GM03348 (cell line): ENCODE measurements around the gene C1orf174.
A peak's percentile ranks its signal among the peaks of the same experiment; 100 is the strongest.

Source experiments
- DNase-seq: peaks from one replicate; pipeline ENCODE4 v3.0.0; 2012; ENCODE audit warnings: low spot score

The C1orf174 gene

DNA sequence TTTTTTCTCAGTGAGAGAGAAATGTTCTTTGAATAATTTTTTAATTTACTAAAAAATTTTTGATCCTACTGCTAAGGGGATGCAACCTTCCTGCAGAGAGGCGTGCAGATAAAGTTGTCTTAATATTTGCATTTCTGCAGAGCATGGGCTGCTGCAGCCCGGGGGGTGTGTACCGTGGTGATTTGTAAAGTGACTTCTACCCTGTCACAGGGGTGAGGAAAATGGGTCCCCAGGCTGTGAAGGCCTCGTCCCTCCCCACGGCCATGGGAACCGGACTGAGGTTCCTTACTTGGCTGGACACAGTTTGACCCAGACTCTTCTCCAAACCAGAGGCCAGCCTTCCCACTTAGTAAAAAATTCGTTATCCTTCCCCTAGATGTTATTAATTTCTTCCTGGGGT, 9.5 kb upstream of the C1orf174 start:
- no peak for DNase-seq

DNA sequence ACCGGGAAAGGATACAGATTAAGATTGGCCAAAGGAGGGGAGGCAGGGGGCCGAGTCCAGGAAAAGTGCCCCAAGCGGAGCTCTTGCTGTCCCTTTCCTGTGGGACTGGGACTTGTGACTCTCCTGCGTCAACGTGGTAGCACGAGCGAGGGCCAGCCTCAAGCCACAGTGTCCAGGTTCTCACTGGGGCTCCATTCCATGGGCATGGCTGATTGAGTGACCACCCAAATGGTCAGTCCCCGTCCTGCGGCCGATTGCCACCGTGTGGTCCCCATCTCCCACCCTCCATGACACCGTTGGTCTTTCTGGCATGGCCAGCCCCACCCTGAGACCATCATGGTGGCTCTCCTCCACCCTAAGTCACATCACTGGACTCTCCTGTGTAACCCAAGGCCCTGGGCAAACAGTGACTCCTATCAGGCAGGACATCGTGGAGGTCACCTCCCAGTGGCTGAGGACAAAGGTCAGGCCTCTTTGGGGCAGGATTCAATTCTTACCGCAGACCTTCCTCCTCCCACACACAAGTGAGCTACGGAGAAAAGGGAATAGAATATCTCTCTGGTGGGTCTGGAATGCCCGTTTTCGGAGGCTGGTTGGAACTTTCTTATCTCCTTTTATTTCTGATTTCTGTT, 8.9 kb upstream of the C1orf174 start:
- DNase-seq: no peak

DNA sequence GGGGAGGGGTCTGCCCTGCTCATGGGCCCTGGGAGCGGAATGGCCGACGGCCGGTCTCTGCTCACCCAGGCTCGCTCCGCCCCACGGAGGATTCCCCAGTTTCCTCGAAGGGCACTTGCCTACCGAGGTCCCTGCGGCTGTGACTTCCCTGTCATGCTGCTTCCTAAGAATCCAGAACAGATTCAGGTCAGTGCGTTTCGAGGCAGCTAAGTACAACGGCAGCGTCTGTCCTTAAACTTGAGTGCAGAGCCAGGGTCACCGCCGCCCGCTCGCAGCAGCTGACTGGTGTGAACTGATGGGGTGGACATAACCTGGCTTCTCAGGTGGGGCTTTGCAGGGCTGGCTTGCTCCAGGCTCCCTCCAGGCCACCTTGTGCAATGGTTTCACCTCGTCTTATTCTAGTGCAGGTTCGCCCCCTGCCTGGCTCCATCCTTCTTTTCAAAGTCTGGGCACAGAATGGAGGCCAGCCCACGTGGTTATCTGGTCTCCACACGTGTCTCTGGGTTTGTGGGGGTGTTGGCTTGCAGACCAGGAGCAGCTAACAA, 7.6 kb upstream of the C1orf174 start:
- DNase-seq: no peak

DNA sequence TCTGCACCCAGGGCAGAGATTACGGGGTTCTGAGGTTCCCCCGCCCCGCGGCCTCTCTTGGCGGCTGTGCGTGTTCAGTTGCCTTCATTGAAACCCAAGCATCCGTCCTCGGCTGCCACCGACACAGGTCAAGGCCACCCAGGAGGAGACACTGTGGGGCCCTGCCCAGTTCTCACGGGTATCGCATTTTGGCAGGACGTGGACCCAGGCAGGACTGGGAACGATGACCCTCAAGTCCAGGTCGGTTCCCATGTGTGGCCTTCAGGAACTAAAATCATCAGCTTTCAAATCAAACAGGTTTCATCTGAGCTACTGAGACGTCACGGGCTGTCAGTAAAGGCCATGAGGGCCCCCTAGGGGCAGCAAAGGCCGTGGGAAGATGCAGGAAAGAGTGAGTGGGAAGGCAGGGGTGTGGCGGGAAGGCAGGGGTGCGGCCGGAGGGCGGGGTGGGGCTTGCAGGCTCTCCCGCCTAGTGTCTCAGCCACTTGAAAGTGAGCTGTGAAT, 7.0 kb upstream of the C1orf174 start:
- no peak for DNase-seq

DNA sequence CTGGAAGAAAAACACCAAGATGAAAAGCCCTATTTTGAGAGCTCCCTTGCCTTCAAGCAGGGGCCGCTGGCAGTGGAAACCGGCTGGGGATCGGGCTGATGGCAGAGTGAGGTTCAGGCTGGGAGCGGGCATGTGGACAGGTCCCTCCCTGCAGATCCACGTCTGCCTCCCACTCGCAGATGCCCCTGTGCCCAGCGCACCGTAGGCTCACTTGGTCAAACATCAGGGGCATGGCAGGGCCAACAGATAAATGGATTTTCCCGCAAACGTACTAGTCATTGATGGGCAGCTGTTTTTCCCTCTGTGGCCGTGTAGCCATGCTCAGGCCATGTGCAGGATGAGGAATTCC, 6.6 kb upstream of the C1orf174 start:
- DNase-seq: no peak

DNA sequence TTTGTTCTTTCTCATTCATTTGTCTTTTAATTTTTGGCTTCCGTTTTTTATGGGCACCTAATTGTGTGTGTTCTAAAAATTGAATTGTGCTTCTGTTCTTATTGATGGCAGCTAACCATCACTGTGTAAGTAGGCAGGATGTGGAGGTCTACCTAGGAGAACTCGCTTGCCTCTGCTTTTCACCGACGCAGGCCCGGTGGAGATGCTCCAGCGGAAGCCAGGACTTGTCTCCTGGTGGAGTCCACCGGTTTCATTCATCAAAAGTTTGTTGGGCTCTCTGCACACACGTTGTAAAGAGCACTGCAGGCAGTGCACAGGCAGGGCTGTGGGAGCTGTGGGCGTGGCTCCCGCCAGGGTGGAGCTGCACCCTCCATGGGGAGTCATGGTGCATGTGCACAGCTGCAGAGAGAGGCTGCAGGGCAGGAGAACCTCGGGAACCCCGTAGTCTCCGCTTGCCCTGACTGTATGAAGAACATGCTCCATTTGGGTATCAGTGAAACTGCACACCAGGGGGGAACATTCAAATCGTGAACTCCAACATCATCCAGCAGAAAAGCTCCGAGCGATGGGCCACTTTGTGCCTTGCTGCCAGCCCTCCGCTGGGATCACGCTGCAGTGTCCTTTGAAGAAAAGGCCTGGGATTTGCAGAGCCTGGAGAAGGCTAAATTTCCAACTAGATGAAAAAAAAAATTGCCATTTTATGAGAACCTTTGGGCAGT, 6.0 kb upstream of the C1orf174 start:
- DNase-seq: no peak

DNA sequence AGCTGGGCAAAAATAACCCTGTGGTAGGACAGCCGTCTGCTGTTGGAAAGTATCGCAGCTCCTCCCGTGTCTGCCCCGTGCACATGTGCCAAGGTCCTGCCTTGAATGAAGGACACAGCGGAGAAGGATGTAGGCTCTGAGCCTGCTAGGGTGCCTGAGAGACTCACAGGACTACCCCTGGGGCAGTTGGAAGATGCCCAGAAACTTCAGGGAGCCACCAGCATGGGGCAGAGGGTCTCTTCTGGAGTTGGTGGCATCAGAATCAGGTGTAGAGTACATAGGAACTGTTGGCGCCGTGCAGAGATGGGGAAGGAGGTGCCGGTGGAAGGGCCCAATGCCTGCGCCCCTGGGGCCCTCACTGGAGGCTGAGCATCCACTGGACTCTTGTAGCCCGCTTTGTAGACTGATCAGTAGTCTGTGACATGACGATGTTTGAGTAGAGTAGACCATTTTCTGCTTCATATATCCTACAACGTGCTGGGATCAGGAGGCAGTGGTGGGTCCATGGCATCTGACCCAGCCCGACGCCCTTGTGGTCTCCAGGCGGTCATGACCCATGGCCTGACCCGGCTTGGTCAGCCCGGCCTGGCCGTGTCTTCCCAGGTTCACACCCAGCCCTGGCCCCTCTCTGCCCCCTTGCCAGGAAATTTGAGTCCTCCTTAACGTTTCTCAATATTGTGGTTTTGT, 5.3 kb upstream of the C1orf174 start:
- DNase-seq: no peak

DNA sequence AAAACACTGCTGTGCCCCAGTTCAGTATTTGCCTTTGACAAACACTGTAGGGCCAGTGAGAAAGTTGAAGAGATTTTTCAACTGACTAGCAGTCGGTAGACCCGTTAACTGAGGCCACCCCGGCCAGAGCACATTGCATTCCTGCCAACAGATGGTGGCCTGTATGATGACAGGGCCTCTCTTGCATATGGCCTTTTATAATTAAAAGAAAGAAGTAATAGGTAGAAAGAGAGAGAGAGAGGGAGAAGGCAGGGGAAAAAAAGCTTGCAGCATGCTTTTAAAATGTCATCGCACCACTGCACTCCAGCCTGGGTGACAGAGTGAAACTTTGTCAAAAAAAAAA, 4.7 kb upstream of the C1orf174 start:
- DNase-seq: no peak

DNA sequence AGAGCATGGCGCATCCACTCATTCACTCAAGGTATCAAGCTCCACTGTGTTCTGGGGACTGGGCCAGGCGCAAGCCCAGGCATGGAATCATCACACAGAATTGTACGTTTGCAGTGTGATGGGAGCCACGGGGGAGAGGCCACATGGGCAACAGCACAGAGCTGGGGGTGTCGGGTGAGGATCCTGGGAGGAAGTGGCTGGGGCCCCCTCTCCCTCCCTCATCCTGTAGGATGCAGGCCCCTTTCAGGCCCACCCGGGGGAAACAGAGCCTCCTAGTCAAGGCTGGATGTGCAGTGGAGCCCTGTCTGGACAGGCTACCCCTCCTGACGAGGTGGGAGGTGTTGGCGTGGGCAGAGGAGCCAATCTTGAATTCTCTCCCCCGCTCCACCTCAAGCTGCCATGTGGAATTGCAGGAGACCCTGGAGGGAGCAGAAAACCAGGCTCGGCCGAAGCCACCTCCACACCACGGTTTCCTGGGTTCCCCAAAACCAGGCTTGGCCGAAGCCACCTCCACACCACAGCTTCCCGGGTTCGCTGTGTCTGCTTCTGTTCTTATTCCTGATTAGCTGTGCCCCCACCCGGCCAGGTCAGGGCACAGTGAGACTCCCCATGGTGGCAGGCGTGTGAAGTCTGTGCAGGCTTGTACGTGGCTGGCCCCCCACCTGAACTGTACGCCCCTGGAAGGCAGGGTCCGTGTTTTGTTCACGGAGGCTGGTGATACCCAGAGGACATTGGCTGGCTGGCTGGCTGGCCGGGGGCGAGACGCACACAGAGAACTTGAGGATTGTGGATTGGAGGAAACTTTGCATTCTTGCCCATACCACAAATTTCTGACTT, 4.2 kb upstream of the C1orf174 start:
- no peak for DNase-seq

DNA sequence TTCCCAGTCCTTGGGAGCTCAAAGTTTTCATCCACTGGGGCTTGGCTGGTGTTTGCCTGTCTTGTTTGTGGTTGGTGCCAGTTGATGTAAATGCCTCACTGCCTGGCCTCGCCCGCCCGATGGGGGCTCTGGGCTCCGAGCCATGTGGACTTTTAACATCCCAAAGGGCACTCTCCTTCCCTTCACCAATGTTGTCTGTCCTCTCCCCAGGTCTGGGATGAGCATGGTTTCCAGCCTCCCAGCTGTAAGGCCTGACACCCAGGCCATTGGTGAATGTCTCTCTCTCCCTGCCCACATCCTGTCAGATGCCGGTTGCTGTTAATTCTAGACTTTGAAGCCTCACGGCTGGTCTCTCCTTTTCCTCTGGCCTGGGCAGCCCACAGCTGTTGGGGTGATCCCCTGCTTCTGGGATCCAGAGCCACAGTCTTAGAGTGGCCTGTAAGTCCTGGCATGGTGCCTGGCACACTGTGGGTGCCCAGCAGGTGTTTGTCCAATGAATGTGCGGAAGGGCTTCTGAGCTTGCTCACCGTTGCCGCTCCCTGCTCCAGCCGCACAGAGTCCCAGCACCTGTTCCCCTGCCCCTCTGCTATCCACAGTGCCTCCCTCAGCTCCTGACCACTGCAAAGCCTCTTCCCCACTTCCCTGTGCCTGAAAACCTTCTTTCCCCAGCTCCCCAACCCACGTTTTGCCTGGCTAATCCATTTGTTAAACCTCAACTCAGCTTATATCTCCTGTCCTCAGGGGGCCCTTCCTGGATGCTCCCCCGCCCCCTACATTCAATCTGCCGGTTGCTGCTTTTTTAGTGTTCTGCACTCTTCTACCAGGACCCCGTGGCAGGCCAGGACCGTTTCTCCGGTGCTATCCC, 3.3 kb upstream of the C1orf174 start:
- no peak for DNase-seq

DNA sequence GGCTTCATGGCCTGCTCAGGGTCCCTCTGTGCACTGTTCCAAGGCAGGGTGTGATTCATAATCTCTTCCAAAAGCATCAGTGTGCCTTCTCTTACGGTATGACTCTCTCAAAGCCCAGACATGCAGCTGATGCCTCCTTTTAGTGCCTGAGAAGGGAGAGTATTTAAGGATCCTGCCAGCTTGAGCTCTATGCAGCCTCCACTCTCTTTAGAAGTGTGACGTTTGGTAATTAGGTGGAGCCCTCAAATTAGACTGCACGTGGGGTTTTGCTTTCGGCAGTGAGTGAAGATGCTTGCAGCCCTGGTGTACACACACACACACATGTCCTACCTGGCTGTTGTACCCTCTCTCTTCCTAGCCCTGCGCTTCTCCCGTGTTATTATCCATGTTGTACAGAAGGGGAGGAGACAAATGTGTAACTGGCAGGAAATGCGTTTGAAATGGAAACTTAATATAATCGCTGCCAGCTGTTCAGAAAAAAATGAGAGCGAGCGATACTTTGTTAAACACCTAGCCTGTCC, 2.6 kb upstream of the C1orf174 start:
- no peak for DNase-seq

DNA sequence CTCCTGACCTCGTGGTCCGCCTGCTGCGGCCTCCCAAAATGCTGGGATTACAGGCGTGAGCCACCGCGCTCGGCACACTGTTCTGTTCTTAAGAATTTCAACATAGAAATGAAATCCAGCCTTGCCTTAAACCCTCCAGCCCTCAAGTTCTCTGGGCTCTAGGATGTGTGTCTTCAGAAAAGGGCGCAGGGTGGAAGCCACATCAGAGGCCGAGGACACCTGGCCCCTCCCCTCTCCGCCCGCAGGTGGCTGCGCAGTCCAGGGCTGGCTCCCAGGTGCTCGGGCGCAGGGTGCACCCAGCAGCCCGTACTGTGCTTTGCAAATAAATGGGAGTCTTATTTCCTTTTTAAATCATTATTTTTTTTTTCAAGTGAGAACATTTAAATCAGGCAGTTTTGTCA, 2.0 kb upstream of the C1orf174 start:
- no peak for DNase-seq

DNA sequence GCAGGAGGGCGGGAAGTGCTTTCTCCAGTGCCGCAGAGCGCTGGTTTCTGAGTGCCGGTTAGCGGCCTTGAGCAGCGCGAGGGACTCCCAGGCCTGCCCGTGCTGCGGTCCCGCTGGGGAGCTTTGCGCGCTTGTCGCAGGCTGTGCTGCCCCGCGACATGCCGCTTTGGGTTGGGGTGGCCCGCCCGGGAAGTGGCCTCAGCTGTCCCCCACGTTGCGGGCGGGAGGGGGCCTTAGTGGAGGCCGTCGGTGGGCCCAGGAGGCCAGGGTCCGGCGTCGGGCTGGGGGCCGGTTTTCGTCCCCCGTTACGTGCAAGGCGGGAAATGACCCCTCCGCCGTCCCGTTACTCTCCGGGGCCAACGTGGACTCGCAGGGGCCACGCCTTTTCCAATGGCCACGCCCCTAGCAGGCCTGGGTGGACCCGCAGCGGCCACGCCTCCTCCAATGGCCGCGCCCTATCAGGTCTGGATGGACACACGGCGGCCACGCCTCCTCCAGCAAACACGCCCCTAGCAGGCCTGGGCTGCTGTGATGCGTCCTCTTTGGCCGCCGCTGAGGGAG, 977 bp upstream of the C1orf174 start:
- peak; percentile 100 for DNase-seq

DNA sequence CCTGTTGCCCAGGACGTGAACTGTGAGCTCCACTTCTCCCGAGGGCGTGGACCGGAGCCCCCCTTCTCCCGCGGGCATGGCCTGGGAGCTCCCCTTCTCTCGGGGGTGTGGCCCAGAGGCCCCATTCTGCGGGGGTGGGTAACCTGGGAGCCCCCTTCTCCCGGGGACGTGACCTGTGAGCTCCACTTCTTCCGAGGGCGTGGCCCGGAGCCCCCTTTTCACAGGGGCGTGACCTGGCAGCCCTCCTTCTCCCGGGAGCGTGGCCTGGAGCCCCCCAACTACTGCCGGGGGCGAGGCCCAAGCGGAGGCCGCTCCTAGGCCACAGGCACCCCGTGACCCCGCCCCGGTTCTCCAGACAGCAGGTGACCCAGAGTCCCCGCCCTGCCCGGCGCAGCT, 320 bp downstream of the C1orf174 start:
- DNase-seq: peak; percentile 44

DNA sequence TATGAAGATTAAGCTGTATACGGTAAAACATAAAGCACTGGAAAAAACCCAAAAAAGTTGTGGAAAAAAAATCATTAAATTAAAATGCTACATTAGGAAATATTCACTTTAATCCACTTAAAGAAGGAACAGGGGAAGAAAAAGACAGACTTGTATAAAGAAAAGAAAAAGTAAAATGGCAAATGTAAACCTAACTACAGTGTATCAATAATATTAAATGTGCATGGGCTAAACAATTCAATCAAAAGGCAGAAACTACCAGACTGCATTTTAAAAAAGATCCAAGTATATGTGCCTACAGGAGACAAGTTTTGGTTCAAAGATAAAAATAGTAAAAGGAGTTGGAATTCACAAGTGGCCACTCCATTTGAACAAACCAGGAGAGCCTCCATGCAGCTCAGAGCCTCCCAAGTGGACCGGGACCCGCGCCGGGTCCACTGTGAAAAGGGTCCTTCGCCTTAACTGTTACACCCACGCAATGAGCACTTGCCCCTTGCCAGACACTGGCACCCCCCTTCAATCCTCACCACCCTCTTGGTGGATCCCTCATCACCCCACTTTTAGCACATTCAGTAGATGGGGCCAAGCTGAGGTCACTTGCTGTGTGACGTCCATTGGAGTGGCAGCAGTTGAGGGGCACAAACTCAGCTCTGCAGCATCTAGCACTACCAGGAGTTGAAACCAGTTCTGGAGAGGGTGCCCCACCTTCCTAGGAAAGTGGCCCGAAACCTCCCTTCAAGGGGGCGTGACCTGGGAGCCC, 898 bp downstream of the C1orf174 start:
- no peak for DNase-seq

DNA sequence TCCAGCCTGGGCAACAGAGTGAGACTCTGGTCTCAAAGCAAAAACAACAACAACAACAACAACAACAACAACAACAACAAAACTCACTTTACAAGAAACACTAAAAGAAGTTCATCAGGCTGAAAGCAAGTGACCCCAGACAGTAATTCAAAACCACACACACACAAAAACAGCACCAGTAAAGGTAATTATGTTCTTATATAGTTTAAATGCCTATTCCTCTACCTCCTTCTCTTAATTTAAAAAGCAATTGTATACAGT, 1.7 kb downstream of the C1orf174 start:
- no peak for DNase-seq

DNA sequence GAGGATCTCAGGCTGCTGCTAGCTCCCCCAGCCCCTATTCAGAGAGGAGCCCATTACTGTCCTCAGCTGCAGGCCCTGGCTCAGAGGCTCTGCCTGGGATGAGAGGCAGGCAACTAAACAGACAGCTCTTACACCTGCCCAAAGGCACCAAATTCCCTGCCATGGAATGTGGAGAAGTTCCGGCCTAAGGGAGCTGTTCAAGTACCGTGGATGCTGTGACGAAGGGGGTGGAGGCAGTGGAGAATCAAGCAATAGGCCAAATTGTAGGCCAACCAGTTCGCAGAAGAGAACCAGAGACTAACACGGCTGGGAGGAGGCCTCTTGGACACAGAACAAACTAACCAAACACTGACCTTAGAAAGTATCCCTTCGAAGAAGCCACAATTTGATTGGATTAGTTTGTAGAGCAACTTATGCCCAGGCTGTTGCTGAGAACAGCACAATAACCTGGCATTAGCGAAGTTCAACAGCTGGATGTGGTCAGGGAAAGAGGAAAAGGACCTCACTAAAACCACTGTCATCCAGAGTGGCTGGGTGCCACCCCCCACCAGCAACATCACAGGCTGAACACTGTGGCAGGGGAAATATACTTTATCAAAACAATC, 3.6 kb downstream of the C1orf174 start:
- DNase-seq: no peak

DNA sequence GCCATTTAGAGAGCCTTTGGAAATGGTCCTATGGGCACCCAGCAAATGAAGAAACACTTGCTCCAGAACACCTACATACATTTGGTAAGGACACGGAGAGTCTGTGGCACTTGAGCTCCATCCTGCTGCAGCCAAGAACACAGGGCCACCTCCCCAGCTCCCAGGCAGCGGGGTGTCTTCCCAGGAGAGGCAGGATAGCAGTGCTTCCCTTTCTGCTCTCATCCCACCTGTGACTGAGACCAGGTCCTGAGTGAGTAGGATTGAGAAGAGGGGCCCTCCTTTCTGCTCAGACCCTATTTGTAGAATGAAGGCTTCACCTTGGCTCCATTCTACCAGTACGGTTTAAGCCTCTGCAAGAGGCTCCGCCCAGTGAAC, 4.1 kb downstream of the C1orf174 start:
- DNase-seq: no peak

DNA sequence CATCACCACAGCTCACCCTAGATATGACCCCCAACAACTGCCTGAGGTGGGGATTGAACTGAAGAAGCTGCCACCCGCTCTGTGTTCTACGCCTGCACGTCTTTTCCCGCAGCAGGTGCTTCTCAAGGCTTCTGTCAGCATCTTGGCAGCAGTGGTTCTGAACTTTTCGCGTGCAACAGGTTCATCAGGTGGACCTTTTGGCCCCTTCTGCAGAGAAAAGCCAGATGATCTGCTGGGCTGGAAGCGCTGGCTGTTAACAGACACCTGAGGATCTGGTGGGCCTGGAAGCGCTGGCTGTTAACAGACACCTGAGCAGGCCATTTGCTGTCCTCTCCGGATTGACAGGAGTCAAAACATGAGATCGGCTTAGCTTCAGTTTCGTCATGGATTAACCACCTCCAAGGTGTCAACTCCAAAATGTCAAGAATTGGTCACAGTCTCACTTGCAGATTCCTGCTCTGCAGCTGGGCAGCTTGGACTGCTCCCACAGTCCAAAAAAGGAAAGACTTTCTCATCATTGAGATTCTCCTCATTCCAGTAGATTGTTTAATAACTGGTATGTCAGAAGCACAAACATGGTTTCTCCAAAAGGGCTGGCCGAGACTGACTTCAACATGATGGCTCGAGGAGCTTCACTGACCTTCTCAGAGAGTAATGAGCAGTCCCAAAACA, 4.7 kb downstream of the C1orf174 start:
- DNase-seq: no peak
